Tibial nerve (tissue), 3 donors: ENCODE results near the gene COL4A1.

Experiments
- CTCF ChIP-seq, 5 experiments: fragments of 200-600 bp in 3 of 5; fragments of 450-650 bp in 2 of 5; sonication (generic) in 3 of 5; IDR thresholded peaks; one replicate each; pipeline ENCODE4 v1.5.1; 2016 to 2019; ENCODE audit warnings: antibody characterized with exemption in 5 of 5, mild to moderate bottlenecking in 3 of 5, moderate library complexity in 2 of 5
- POLR2A ChIP-seq, 2 donors: fragments of 450-650 bp; IDR thresholded peaks; one replicate each; pipeline ENCODE4 v1.6.1; 2017; ENCODE audit warnings: antibody characterized with exemption in 2 of 2, mild to moderate bottlenecking in 2 of 2, moderate library complexity in 2 of 2

GRCh38 chr13:110109140-110109783, 197.7 kb downstream of the COL4A1 start:
- TF ChIP-seq CTCF (IDR thresholded peaks at IDR 0.05) (peak in 1 of 5 experiments; percentile 5), POLR2A (IDR thresholded peaks at IDR 0.05) (no peak)
